GM23338 (cell line): Measurements from ENCODE around the gene C10orf90. TPM values are rescaled to one million over a fixed set of nuclear protein-coding genes. Genes with fewer than 3 reads are reported as not detected.

Experiments
- ATAC-seq: fragments of 200-7000 bp; cut with Tn5 transposase; 3 replicates; pipeline ENCODE4 v1.9.1; 2020
- DNase-seq: peaks from one replicate; pipeline ENCODE4 v3.0.0-alpha.2; 2015; ENCODE audit warnings: low spot score
- H2AFZ ChIP-seq: fragments of 200-600 bp; sonication (generic); 2 replicates; pipeline ENCODE4 v1.8.0; 2016; ENCODE audit warnings: antibody characterized with exemption, mild to moderate bottlenecking, moderate library complexity
- H3F3A ChIP-seq: fragments of 200-600 bp; sonication (generic); replicated peaks from 2 replicates; pipeline ENCODE4 v1.8.0; 2017; ENCODE audit warnings: antibody characterized with exemption, mixed run types, low read depth
- H3K27ac ChIP-seq: fragments of 200-600 bp; sonication (generic); 2 replicates; pipeline ENCODE4 v1.6.1; 2016; ENCODE audit warnings: low read depth
- H3K27me3 ChIP-seq: fragments of 200-600 bp; sonication (generic); 2 replicates; pipeline ENCODE4 v1.8.0; 2016; ENCODE audit warnings: mild to moderate bottlenecking, mixed run types, moderate library complexity; ENCODE audit not compliant: insufficient read depth
- H3K36me3 ChIP-seq: fragments of 200-600 bp; sonication (generic); 2 replicates; pipeline ENCODE4 v1.8.0; 2016; ENCODE audit warnings: mild to moderate bottlenecking; ENCODE audit not compliant: insufficient read depth
- H3K4me1 ChIP-seq: fragments of 200-600 bp; sonication (generic); 2 replicates; pipeline ENCODE4 v1.8.0; 2016; ENCODE audit warnings: mild to moderate bottlenecking, moderate library complexity; ENCODE audit not compliant: insufficient read depth
- H3K4me2 ChIP-seq: fragments of 200-600 bp; sonication (generic); 2 replicates; pipeline ENCODE4 v1.7.1; 2017; ENCODE audit warnings: mixed run types
- H3K4me3 ChIP-seq: fragments of 200-600 bp; sonication (generic); 2 replicates; pipeline ENCODE4 v1.6.1; 2016; ENCODE audit warnings: mixed run types
- H3K79me2 ChIP-seq: fragments of 200-600 bp; sonication (generic); replicated peaks from 2 replicates; pipeline ENCODE4 v1.8.0; 2017; ENCODE audit warnings: mild to moderate bottlenecking; ENCODE audit not compliant: insufficient read depth
- H3K9me2 ChIP-seq: fragments of 200-600 bp; sonication (generic); 2 replicates; pipeline ENCODE4 v1.8.0; 2017; ENCODE audit not compliant: insufficient read depth
- H4K20me1 ChIP-seq: fragments of 200-600 bp; sonication (generic); replicated peaks from 2 replicates; pipeline ENCODE4 v1.8.0; 2017; ENCODE audit warnings: mild to moderate bottlenecking; ENCODE audit not compliant: insufficient read depth
- H3K27ac Mint-ChIP-seq: 2 replicates; pipeline ENCODE4 v1.8.0; 2020; ENCODE audit warnings: inconsistent platforms, mild to moderate bottlenecking, moderate library complexity, mixed read lengths
- H3K27me3 Mint-ChIP-seq: 3 replicates; pipeline ENCODE4 v1.8.0; 2022; ENCODE audit warnings: low read depth, mild to moderate bottlenecking, moderate library complexity, mixed read lengths, inconsistent platforms; ENCODE audit not compliant: insufficient read depth, poor library complexity
- H3K36me3 Mint-ChIP-seq: 3 replicates; pipeline ENCODE4 v1.8.0; 2021; ENCODE audit warnings: low read depth, mild to moderate bottlenecking, inconsistent platforms, moderate library complexity, mixed read lengths
- H3K4me1 Mint-ChIP-seq: 3 replicates; pipeline ENCODE4 v1.8.0; 2020; ENCODE audit warnings: mild to moderate bottlenecking, inconsistent platforms, mixed read lengths
- H3K4me3 Mint-ChIP-seq: 3 replicates; pipeline ENCODE4 v1.8.0; 2021; ENCODE audit warnings: moderate library complexity, mild to moderate bottlenecking, inconsistent platforms, mixed read lengths
- H3K9me3 Mint-ChIP-seq: 3 replicates; pipeline ENCODE4 v1.8.0; 2020; ENCODE audit warnings: moderate library complexity, mild to moderate bottlenecking, inconsistent platforms, mixed read lengths
- CREB1 ChIP-seq: fragments of 250-450 bp; sonication (Bioruptor Pico); IDR thresholded peaks from 2 replicates; pipeline ENCODE4 v1.5.0; 2020; ENCODE audit warnings: low read depth, mild to moderate bottlenecking, moderate library complexity
- ETS1 ChIP-seq: IDR thresholded peaks from 2 replicates; pipeline ENCODE4 v1.6.1; 2016; ENCODE audit warnings: antibody characterized with exemption
- EZH2 ChIP-seq: fragments of 200-600 bp; sonication (generic); IDR thresholded peaks from one replicate; pipeline ENCODE4 v1.8.0; 2017; ENCODE audit warnings: antibody characterized with exemption, mild to moderate bottlenecking, low read depth; ENCODE audit not compliant: unreplicated experiment
- JUNB ChIP-seq: IDR thresholded peaks from one replicate; pipeline ENCODE4 v1.6.1; 2016; ENCODE audit warnings: antibody characterized with exemption; ENCODE audit not compliant: unreplicated experiment
- NANOG ChIP-seq: IDR thresholded peaks from 2 replicates; pipeline ENCODE4 v1.6.1; 2016; ENCODE audit warnings: antibody characterized with exemption, borderline replicate concordance
- POLR2AphosphoS5 ChIP-seq: IDR thresholded peaks from 2 replicates; pipeline ENCODE4 v1.6.1; 2016; ENCODE audit warnings: antibody characterized with exemption, low read depth
- ZNF114 ChIP-seq: fragments of 250-450 bp; sonication (Bioruptor Pico); IDR thresholded peaks from 2 replicates; pipeline ENCODE4 v1.5.0; 2020; ENCODE audit warnings: mild to moderate bottlenecking, moderate library complexity
- ZNF331 ChIP-seq: fragments of 250-450 bp; sonication (Bioruptor Pico); IDR thresholded peaks from 2 replicates; pipeline ENCODE4 v1.5.0; 2020; ENCODE audit warnings: low read depth, mild to moderate bottlenecking, moderate library complexity
- polyA plus RNA-seq: library from polyadenylated mRNA; unstranded; fragments of >200 nt; fragmentation: Nextera tagmentation; extraction: Ambion mirVana; gene quantifications from 2 replicates; pipeline ENCODE4 v1.2.1, GENCODE V29; 2016
- total RNA-seq: library from RNA; depleted of rRNA; stranded (reverse); fragments of >200 nt; shearing (Covaris generic); gene quantifications from 2 replicates; pipeline ENCODE4 v1.2.3, GENCODE V29; 2014
- TF ChIP-seq, protein P1 (sequence below): fragments of 250-450 bp; sonication (Bioruptor Pico); IDR thresholded peaks from 2 replicates; pipeline ENCODE4 v1.5.0; 2020; ENCODE audit warnings: mild to moderate bottlenecking, moderate library complexity

Gene C10orf90
- total and polyA plus RNA-seq, 2 experiments from 2014 or later, result 0.76 to 0.97 TPM

DNA sequence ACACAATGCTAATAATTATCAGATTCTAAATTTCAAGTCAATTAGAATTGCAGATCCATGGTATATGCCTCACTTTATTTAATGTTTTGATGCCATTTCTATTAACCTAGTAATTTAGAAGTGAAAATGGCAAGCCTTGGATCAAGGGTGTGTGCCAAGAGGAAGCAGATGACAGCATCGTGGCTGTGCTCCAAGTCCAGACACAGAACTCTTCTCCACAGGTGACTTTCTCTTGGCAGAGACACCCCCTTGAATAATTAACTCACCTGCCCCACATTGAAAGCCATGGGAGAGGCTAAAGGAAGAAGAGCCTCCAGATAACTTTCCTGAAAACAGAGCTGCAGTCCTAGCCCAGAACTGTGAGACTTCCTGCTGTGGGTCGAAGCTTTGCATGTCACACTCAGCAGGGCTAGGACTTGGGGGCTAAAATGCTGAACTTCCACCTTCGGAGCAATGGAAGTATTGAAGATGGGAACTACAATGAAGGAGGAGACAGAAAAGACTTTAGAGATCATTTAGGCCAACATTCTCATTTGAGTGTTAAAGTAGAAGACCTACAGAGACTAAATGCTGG, 996 bp upstream of the C10orf90 start (continued):
- TF ChIP-seq, protein P1, sequence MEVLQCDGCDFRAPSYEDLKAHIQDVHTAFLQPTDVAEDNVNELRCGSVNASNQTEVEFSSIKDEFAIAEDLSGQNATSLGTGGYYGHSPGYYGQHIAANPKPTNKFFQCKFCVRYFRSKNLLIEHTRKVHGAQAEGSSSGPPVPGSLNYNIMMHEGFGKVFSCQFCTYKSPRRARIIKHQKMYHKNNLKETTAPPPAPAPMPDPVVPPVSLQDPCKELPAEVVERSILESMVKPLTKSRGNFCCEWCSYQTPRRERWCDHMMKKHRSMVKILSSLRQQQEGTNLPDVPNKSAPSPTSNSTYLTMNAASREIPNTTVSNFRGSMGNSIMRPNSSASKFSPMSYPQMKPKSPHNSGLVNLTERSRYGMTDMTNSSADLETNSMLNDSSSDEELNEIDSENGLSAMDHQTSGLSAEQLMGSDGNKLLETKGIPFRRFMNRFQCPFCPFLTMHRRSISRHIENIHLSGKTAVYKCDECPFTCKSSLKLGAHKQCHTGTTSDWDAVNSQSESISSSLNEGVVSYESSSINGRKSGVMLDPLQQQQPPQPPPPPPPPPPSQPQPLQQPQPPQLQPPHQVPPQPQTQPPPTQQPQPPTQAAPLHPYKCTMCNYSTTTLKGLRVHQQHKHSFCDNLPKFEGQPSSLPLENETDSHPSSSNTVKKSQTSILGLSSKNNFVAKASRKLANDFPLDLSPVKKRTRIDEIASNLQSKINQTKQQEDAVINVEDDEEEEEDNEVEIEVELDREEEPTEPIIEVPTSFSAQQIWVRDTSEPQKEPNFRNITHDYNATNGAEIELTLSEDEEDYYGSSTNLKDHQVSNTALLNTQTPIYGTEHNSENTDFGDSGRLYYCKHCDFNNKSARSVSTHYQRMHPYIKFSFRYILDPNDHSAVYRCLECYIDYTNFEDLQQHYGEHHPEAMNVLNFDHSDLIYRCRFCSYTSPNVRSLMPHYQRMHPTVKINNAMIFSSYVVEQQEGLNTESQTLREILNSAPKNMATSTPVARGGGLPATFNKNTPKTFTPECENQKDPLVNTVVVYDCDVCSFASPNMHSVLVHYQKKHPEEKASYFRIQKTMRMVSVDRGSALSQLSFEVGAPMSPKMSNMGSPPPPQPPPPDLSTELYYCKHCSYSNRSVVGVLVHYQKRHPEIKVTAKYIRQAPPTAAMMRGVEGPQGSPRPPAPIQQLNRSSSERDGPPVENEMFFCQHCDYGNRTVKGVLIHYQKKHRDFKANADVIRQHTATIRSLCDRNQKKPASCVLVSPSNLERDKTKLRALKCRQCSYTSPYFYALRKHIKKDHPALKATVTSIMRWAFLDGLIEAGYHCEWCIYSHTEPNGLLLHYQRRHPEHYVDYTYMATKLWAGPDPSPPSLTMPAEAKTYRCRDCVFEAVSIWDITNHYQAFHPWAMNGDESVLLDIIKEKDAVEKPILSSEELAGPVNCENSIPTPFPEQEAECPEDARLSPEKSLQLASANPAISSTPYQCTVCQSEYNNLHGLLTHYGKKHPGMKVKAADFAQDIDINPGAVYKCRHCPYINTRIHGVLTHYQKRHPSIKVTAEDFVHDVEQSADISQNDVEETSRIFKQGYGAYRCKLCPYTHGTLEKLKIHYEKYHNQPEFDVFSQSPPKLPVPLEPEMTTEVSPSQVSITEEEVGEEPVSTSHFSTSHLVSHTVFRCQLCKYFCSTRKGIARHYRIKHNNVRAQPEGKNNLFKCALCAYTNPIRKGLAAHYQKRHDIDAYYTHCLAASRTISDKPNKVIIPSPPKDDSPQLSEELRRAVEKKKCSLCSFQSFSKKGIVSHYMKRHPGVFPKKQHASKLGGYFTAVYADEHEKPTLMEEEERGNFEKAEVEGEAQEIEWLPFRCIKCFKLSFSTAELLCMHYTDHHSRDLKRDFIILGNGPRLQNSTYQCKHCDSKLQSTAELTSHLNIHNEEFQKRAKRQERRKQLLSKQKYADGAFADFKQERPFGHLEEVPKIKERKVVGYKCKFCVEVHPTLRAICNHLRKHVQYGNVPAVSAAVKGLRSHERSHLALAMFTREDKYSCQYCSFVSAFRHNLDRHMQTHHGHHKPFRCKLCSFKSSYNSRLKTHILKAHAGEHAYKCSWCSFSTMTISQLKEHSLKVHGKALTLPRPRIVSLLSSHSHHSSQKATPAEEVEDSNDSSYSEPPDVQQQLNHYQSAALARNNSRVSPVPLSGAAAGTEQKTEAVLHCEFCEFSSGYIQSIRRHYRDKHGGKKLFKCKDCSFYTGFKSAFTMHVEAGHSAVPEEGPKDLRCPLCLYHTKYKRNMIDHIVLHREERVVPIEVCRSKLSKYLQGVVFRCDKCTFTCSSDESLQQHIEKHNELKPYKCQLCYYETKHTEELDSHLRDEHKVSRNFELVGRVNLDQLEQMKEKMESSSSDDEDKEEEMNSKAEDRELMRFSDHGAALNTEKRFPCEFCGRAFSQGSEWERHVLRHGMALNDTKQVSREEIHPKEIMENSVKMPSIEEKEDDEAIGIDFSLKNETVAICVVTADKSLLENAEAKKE (CRISPR knock-in tag), result no peak
- no peak for TF ChIP-seq EZH2
- no peak for TF ChIP-seq JUNB
- no peak for TF ChIP-seq ETS1
- TF ChIP-seq ZNF114, result no peak
- TF ChIP-seq POLR2AphosphoS5, result no peak
- TF ChIP-seq CREB1 (CRISPR knock-in tag), result no peak

DNA sequence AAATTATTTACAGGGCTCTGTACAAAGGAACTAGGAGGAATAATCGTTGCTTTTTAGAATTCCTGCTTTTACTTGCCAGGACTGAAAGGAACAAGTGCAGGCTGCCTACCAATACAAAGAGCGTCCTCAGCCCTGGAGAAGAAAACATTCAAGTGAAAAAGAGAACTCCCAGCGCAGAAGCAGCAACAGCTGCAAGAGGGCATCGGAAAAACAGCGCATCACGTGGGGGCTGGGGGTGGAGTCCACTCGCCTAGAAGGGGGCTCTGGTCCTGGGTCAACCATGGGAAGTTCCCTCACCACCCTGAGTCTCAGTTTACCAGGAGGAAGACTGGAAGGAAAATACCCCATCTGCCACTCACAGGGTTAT, 385 bp upstream of the C10orf90 start:
- Histone ChIP-seq H4K20me1 (no peaks in the 10 kb centered on the region), H3K27me3 (no peaks in the 10 kb centered on the region), H3K36me3 (no peaks in the 10 kb centered on the region), H3K4me2 (no peak overlapping the region), H3F3A (no peaks in the 10 kb centered on the region), H3K9me2 (peaks cover 8% of the 10 kb centered on the region; the same call in 1 of the 2 replicates), H3K4me3 (no peak overlapping the region), H3K79me2 (no peaks in the 10 kb centered on the region), H3K4me1 (no peaks in the 10 kb centered on the region), H3K27ac (no peak overlapping the region), H2AFZ (peak overlapping the region; percentile 28; the same call in 1 of the 2 replicates)
- peaks cover 6% of the 10 kb centered on the region; the same call in 2 of the 3 replicates for H3K9me3 Mint-ChIP-seq
- peaks cover 21% of the 10 kb centered on the region for H3K4me1 Mint-ChIP-seq
- no peak for TF ChIP-seq POLR2AphosphoS5
- no peak for TF ChIP-seq CREB1 (CRISPR knock-in tag)
- no peak for TF ChIP-seq ZNF114
- TF ChIP-seq ZNF331 (CRISPR knock-in tag), result no peak
- no peak for TF ChIP-seq NANOG
- peaks cover 4% of the 10 kb centered on the region; the same call in 1 of the 3 replicates for H3K36me3 Mint-ChIP-seq
- DNase-seq (no peak), ATAC-seq (no peak)
- H3K27me3 Mint-ChIP-seq, result peaks cover 4% of the 10 kb centered on the region
- no peak overlapping the region for H3K4me3 Mint-ChIP-seq
- H3K27ac Mint-ChIP-seq, result no peak overlapping the region
